ENCODE data around the gene NDFIP1.

The NDFIP1 gene

DNA sequence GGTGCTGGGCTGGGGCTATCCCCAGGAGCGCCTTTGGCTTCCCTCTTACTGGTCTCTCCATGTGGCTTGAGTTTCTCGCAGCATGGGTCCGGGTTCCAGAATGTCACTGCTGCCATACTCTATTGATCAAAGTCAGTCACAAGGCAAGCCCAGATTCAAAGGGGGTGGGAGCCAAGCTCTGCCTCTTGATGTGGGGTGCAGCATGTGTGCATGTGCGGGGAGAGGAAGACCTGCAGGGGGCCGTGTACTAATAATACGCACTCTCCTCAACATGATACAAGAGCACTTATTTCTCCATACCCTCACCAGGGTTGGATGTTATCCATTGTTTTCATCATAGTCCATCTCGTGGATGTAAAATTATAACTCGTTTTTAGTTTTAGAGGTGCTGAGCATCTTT lies 81.2 kb downstream of the NDFIP1 start:
- DNase-seq (ENCODE audit: low read depth), result no peak

DNA sequence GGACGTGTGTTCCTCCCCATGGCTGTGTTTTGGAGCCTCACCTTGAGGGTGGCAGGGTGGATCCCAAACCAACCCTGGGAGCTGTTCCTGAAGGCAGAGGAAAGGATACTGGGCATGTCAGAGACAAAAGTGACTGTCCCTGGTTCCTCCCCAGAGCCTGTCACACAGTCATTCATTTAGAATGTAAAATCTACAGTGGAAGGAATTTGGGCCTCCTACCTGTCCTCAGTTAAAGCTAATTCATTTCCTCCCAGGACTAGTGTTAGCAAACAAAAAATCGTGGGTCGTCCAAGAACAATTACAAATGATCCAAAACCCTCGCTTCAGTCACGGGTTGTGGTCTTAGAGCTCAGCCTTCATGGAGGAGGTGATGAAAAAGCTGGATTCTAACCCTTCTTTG lies 83.2 kb downstream of the NDFIP1 start:
- no peak for DNase-seq (ENCODE audit: low read depth)

DNA sequence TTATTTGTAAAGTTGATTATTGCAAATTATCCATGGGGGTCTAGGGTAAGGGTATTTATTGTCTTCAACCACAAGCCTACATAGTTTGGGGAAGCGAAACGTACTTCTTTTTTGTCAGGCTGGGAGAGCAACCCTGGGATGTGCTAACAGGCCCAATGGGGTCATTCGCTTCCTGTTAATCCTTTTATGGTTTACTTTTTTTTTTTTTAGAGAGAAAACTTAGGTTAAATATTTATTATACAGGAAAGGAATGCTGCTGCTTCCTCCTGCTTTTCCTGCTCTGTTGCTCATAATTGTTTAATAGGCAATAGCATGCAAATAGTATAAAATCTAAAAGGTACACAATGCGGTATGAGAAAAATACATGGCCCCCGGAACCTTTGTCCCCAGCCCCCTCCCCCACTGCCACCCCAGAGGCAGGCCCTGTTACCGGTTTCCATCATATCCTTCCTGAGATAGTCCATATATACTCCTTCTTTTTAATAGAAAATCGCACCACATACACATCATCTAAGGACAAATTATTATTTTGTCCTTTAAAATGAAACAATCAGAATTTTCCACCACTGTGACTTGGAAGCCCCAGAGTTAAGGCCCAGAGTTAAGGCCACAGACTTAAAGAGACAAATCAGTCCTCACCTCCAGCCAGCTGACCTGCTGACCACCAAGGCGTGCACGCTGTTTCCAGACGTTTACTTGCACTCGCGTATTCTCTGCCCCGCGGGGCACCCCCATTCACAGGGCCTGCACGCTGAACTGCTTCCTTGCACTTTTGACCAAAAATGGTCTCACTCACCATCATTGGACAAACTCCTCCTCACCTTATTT lies 83.9 kb downstream of the NDFIP1 start:
- no peak for DNase-seq (ENCODE audit: low read depth)

DNA sequence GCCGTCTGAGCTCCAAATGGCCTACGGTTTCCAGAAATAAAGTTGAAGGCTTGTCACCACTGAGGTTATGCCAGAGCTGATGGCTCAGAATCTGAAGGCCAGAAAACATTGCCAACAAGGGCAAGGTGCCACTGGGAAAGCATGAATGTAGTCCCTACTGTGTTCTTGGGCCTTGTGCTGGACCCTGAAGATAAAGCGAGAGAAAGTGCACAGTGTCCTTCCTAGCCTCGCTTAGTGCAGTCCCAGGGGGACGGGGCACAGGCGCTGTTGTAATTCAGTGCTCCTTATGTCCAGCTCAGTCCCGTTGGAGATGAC lies 84.5 kb downstream of the NDFIP1 start:
- DNase-seq (ENCODE audit: low read depth), result no peak

DNA sequence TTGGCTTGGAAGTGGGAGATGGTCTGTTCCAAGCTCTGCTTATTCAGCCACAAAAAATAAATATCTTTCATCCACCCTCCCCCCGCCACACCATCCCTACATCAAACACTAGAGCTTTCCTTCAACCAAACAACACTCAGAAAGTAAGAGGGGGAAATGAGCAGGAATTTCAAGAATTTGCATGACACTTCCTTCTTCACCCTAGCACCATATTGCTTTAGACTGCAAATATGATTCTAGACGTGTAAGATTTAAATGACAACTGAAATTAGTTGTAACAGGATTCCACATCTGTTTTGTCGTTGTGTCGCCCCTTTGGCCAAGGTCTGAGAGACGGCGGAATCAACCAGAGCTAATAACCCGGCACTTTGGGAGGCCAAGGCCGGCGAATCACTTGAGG lies 88.5 kb downstream of the NDFIP1 start:
- DNase-seq (ENCODE audit: low read depth), result no peak

DNA sequence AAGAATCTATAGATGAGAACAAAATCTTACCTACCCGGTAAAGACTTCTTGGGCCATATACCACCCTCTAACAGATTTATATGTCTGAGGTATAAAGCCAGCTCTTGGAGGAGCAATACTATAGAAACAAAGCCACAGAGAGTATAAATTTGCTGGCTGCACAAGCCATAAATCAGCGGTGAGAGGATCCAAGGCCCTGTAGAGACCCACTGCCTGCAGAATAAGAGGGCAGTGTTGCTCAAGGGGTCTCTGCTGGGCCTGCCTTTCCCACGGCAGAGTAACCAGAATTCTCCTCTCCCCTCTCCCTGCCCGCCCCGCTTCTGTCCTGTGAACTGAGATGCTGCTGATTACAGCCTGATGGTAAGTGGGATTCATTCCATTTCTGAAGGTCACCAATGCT lies 89.2 kb downstream of the NDFIP1 start:
- DNase-seq (ENCODE audit: low read depth), result no peak

DNA sequence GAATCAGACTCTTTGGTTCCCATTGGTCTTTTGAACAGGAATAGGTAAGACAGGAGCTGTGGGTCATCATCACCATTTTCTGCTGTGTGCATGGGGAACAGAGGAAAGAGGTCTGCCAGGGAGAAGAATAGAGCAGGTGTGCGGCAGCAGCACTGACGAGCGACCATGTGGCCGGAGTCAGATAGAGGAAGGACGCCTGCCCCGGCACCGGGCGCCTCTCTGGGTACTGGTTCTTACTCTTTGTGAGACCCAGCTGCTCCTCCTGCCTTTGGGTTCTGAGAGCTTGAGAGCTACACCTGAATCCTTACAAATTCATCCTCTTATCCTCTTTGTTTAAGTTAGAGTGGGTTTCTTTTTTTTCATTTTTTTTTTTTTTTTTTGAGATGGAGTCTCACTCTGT lies 90.8 kb downstream of the NDFIP1 start:
- DNase-seq (ENCODE audit: low read depth), result no peak

DNA sequence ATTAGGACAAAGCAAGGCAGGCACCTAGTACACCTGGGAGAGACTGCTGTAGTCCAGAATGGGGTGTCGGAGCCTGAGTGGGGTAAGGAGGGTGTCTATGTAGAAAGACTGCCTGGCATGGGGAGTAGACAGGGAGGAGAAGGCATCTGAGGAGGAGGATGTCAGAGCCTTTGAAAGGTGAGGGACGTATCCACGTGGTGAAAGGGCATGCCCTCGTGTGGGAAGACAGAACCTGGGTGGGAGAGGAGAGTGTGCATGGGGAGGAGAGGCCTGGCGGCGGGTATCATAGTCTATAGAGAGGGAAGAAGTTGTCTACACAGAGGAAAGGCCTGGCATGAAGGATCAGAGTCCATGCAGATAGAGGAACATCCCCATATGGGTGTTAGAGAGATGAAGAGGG lies 91.8 kb downstream of the NDFIP1 start:
- no peak for DNase-seq (ENCODE audit: low read depth)

DNA sequence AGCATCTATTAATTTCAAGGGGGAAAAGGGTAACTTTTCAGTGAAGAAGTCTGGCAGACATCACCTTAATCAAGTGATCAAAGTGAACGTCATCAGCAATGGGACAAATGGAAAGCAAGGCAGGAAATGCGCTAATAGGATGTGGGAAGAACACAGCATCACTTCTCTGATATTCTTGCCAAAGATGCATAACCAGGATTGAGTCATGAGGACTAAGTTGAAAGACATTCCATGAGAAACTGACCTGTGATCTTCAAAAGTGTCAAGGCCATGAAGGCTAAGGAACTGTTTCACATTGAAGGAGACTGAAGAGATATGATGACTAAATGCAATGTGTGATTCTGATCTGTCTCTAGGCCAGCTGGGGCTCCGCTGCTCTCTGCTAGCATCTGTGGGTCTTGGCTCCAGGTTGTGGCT lies 92.9 kb downstream of the NDFIP1 start:
- DNase-seq (ENCODE audit: low read depth), result no peak

DNA sequence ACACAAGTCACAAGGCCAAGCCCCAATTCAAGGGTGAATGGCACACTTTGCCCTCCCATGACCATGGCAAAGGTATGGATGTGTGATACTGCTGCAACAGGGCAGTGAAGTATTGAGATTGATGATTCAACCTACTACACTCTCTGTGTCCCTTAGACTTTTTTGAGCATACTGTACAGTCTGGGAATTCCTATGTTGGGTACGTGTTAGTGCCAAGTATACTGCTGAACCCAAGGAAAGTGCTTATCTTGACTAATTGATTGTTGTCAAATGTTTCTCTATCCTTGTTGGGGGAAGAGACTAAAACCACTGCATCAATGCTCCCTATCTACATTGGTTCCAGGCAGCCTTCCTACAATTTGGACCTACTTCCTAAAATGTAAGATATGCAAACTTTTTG lies 93.7 kb downstream of the NDFIP1 start:
- DNase-seq (ENCODE audit: low read depth), result no peak

All from activated gamma-delta T cell treated with anti-CD3 and anti-CD28 coated beads, Interleukin-2, amount 50 U/mL, for 16 hours (primary cell).